ENCODE measurements around the gene WASHC2C.
"Not testable (repeated sequence)": the region's sequence is repeated elsewhere in the genome, so short reads cannot be mapped to it uniquely, and the experiment has no call there.

The WASHC2C gene

DNA sequence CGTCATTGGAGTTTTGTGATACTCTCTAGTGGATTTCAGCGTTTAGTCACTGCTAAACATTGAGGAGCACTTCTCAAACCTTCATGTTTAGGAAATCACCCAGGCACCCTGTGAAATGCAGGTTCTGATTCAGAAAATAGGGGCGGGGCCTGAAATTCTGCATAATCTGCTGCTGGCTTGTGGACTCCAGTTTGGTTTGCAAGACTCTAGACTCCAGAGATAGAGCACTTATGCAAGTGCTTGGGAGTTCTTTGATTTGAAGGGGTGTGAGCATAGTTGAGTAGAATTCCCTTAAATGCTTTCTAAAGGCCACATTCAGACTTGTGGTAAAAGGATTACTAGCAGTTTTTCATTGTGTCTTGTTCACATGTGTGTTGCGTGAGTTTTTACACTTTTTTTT lies 41.3 kb downstream of the WASHC2C start:
- H3K36me3 ChIP-seq (ENCODE audit: control insufficient read depth in 4 of 4, insufficient read depth in 4 of 4, low read length in 3 of 4); DNase-seq; H3K27ac ChIP-seq (ENCODE audit: insufficient read depth in 1 of 2, low read depth in 1 of 2, low read length in 2 of 2, poor library complexity in 1 of 2, severe bottlenecking in 2 of 2); POLR2A ChIA-PET; H3K9me3 ChIP-seq (ENCODE audit: control extremely low read depth in 1 of 5, control insufficient read depth in 4 of 5, insufficient read depth in 2 of 5, low read depth in 1 of 5, low read length in 4 of 5); H3K4me1 ChIP-seq (ENCODE audit: control extremely low read depth in 1 of 4, control insufficient read depth in 4 of 4, insufficient read depth in 4 of 4, low read length in 3 of 4); H3K4me3 ChIP-seq (ENCODE audit: control insufficient read depth in 1 of 7, extremely low read depth in 1 of 7, insufficient read depth in 4 of 7, low read depth in 2 of 7, low read length in 6 of 7); CTCF ChIA-PET; H3K27me3 ChIP-seq (replicated peaks in 2 of 5; ENCODE audit: control insufficient read depth in 4 of 5, insufficient read depth in 5 of 5, low read length in 4 of 5): not testable (repeated sequence)
- WGBS (ENCODE audit: insufficient coverage) = 100% methylated on average over 1 of the region's 4 CpGs

DNA sequence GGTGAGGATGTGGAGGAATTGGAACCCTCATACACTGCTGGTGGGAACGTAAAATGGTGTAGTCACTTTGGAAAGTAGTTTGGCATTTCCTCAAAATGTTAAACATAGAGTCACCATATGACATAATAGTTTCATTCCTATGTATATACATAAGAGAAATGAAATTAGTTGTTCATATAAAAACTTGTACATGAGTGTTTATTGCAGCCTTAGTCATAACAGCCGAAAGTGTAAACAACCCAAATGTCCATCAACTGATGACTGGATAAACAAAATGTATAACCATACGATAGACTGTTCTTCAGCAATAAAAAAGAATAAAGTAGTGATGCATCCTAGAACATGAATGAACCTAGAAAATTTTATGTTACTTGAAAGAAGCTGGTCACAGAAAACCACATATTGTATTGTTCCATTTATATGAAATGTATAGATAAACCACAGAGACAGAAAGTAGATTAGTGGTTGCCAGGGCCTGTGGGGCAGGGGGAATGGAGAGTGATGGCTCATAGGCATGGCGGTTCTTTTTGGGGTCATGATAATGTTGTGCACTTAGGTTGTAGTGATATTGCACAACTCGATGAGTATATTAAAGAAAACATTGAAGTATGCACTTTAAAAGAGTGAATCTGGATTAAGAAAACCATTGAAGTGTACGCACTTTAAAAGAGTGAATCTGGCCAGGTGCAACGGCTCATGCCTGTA lies 44.8 kb downstream of the WASHC2C start:
- H3K27ac ChIP-seq (ENCODE audit: insufficient read depth in 1 of 2, low read depth in 1 of 2, low read length in 2 of 2, poor library complexity in 1 of 2, severe bottlenecking in 2 of 2); H3K4me3 ChIP-seq (ENCODE audit: control insufficient read depth in 1 of 7, extremely low read depth in 1 of 7, insufficient read depth in 4 of 7, low read depth in 2 of 7, low read length in 6 of 7); H3K9me3 ChIP-seq (ENCODE audit: control extremely low read depth in 1 of 5, control insufficient read depth in 4 of 5, insufficient read depth in 2 of 5, low read depth in 1 of 5, low read length in 4 of 5); CTCF ChIA-PET; POLR2A ChIA-PET; H3K4me1 ChIP-seq (ENCODE audit: control extremely low read depth in 1 of 4, control insufficient read depth in 4 of 4, insufficient read depth in 4 of 4, low read length in 3 of 4); H3K27me3 ChIP-seq (replicated peaks in 2 of 5; ENCODE audit: control insufficient read depth in 4 of 5, insufficient read depth in 5 of 5, low read length in 4 of 5); DNase-seq: not testable (repeated sequence)
- peaks cover 0 to 12% (median under 1%) of the 10 kb centered on the region in 4 experiments for H3K36me3 ChIP-seq (ENCODE audit: control insufficient read depth in 4 of 4, insufficient read depth in 4 of 4, low read length in 3 of 4)
- WGBS (ENCODE audit: insufficient coverage) = no CpG with 5 or more reads among the region's 7 CpGs

GRCh38 chr10:45786217-45786616 lies 59.2 kb downstream of the WASHC2C start:
- H3K36me3 ChIP-seq (ENCODE audit: control insufficient read depth in 4 of 4, insufficient read depth in 4 of 4, low read length in 3 of 4) = peaks cover 0 to 31% (median 5%) of the 10 kb centered on the region in 4 experiments

GRCh38 chr10:45787212-45787741 lies 60.2 kb downstream of the WASHC2C start:
- CTCF ChIA-PET = not testable (repeated sequence)
- peaks cover 0 to 36% (median 8%) of the 10 kb centered on the region in 4 experiments for H3K36me3 ChIP-seq (ENCODE audit: control insufficient read depth in 4 of 4, insufficient read depth in 4 of 4, low read length in 3 of 4)
- 100% methylated on average over 1 of the region's 5 CpGs for WGBS (ENCODE audit: insufficient coverage)

More at GRCh38 chr10:45786217-45786616, 59.2 kb downstream of the WASHC2C start:
- WGBS (ENCODE audit: insufficient coverage) = no CpG with 5 or more reads among the region's 1 CpG
- H3K27ac ChIP-seq (ENCODE audit: insufficient read depth in 1 of 2, low read depth in 1 of 2, low read length in 2 of 2, poor library complexity in 1 of 2, severe bottlenecking in 2 of 2); DNase-seq; H3K4me3 ChIP-seq (ENCODE audit: control insufficient read depth in 1 of 7, extremely low read depth in 1 of 7, insufficient read depth in 4 of 7, low read depth in 2 of 7, low read length in 6 of 7); CTCF ChIA-PET; H3K4me1 ChIP-seq (ENCODE audit: control extremely low read depth in 1 of 4, control insufficient read depth in 4 of 4, insufficient read depth in 4 of 4, low read length in 3 of 4); H3K9me3 ChIP-seq (ENCODE audit: control extremely low read depth in 1 of 5, control insufficient read depth in 4 of 5, insufficient read depth in 2 of 5, low read depth in 1 of 5, low read length in 4 of 5); H3K27me3 ChIP-seq (replicated peaks in 2 of 5; ENCODE audit: control insufficient read depth in 4 of 5, insufficient read depth in 5 of 5, low read length in 4 of 5); POLR2A ChIA-PET: not testable (repeated sequence)

GRCh38 chr10:45789991-45790390 lies 62.9 kb downstream of the WASHC2C start:
- H3K9me3 ChIP-seq (ENCODE audit: control extremely low read depth in 1 of 5, control insufficient read depth in 4 of 5, insufficient read depth in 2 of 5, low read depth in 1 of 5, low read length in 4 of 5); DNase-seq; H3K27ac ChIP-seq (ENCODE audit: insufficient read depth in 1 of 2, low read depth in 1 of 2, low read length in 2 of 2, poor library complexity in 1 of 2, severe bottlenecking in 2 of 2); POLR2A ChIA-PET; CTCF ChIA-PET; H3K4me1 ChIP-seq (ENCODE audit: control extremely low read depth in 1 of 4, control insufficient read depth in 4 of 4, insufficient read depth in 4 of 4, low read length in 3 of 4); H3K27me3 ChIP-seq (replicated peaks in 2 of 5; ENCODE audit: control insufficient read depth in 4 of 5, insufficient read depth in 5 of 5, low read length in 4 of 5); H3K4me3 ChIP-seq (ENCODE audit: control insufficient read depth in 1 of 7, extremely low read depth in 1 of 7, insufficient read depth in 4 of 7, low read depth in 2 of 7, low read length in 6 of 7): not testable (repeated sequence)
- H3K36me3 ChIP-seq (ENCODE audit: control insufficient read depth in 4 of 4, insufficient read depth in 4 of 4, low read length in 3 of 4) = peaks cover 0 to 35% (median 7%) of the 10 kb centered on the region in 4 experiments
- 100% methylated on average over 4 of the region's 8 CpGs for WGBS (ENCODE audit: insufficient coverage)

More at GRCh38 chr10:45787212-45787741, 60.2 kb downstream of the WASHC2C start:
- H3K27ac ChIP-seq (ENCODE audit: insufficient read depth in 1 of 2, low read depth in 1 of 2, low read length in 2 of 2, poor library complexity in 1 of 2, severe bottlenecking in 2 of 2); POLR2A ChIA-PET; H3K9me3 ChIP-seq (ENCODE audit: control extremely low read depth in 1 of 5, control insufficient read depth in 4 of 5, insufficient read depth in 2 of 5, low read depth in 1 of 5, low read length in 4 of 5); DNase-seq; H3K4me3 ChIP-seq (ENCODE audit: control insufficient read depth in 1 of 7, extremely low read depth in 1 of 7, insufficient read depth in 4 of 7, low read depth in 2 of 7, low read length in 6 of 7); H3K4me1 ChIP-seq (ENCODE audit: control extremely low read depth in 1 of 4, control insufficient read depth in 4 of 4, insufficient read depth in 4 of 4, low read length in 3 of 4); H3K27me3 ChIP-seq (replicated peaks in 2 of 5; ENCODE audit: control insufficient read depth in 4 of 5, insufficient read depth in 5 of 5, low read length in 4 of 5): not testable (repeated sequence)

DNA sequence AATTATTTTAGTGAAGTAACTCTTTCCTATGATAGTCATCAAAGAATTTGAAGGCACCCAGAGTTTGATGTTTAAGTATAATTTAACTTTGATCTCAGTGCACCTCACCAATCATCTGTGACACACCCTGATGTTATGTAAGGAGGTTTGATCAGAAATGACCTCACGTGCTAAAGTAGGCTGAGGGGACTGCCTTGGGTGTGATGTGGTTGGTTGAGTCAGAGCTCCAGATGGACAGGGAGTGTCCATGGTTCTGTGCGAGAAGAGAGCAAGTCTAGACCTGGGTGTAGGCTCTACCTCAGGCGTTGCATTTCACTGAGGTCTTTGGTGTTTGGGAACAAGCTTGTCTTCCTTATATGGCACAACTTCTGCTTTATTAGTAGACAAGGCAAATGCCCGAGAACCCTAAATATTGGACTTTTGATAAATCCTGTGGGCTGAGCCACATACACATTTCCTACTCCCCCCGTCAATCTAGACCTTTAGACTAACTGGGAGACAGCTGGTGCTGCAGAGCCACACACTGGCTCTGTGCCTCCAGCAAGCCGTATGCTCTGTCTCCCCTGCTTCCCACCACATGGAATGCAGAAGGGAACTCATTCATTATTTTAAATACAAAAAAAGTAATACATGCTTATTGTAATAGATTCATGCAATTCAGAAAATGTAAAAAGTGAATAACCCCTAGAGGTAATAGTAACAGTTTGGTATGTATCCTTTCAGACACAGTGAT lies 63.8 kb downstream of the WASHC2C start:
- not testable (repeated sequence) for H3K9me3 ChIP-seq (ENCODE audit: control extremely low read depth in 1 of 5, control insufficient read depth in 4 of 5, insufficient read depth in 2 of 5, low read depth in 1 of 5, low read length in 4 of 5)
- 100% methylated on average over 1 of the region's 6 CpGs for WGBS (ENCODE audit: insufficient coverage)

GRCh38 chr10:45794761-45795160 lies 67.7 kb downstream of the WASHC2C start:
- CTCF ChIA-PET; H3K27ac ChIP-seq (ENCODE audit: insufficient read depth in 1 of 2, low read depth in 1 of 2, low read length in 2 of 2, poor library complexity in 1 of 2, severe bottlenecking in 2 of 2); H3K4me3 ChIP-seq (ENCODE audit: control insufficient read depth in 1 of 7, extremely low read depth in 1 of 7, insufficient read depth in 4 of 7, low read depth in 2 of 7, low read length in 6 of 7); DNase-seq; POLR2A ChIA-PET; H3K27me3 ChIP-seq (replicated peaks in 2 of 5; ENCODE audit: control insufficient read depth in 4 of 5, insufficient read depth in 5 of 5, low read length in 4 of 5); H3K4me1 ChIP-seq (ENCODE audit: control extremely low read depth in 1 of 4, control insufficient read depth in 4 of 4, insufficient read depth in 4 of 4, low read length in 3 of 4); H3K9me3 ChIP-seq (ENCODE audit: control extremely low read depth in 1 of 5, control insufficient read depth in 4 of 5, insufficient read depth in 2 of 5, low read depth in 1 of 5, low read length in 4 of 5): not testable (repeated sequence)
- peaks cover 0 to 16% (median 5%) of the 10 kb centered on the region in 4 experiments for H3K36me3 ChIP-seq (ENCODE audit: control insufficient read depth in 4 of 4, insufficient read depth in 4 of 4, low read length in 3 of 4)
- WGBS (ENCODE audit: insufficient coverage) = 100% methylated on average over 2 of the region's 2 CpGs

More for the DNA sequence above, 63.8 kb downstream of the WASHC2C start:
- DNase-seq; H3K4me1 ChIP-seq (ENCODE audit: control extremely low read depth in 1 of 4, control insufficient read depth in 4 of 4, insufficient read depth in 4 of 4, low read length in 3 of 4); H3K4me3 ChIP-seq (ENCODE audit: control insufficient read depth in 1 of 7, extremely low read depth in 1 of 7, insufficient read depth in 4 of 7, low read depth in 2 of 7, low read length in 6 of 7); H3K27ac ChIP-seq (ENCODE audit: insufficient read depth in 1 of 2, low read depth in 1 of 2, low read length in 2 of 2, poor library complexity in 1 of 2, severe bottlenecking in 2 of 2); H3K27me3 ChIP-seq (replicated peaks in 2 of 5; ENCODE audit: control insufficient read depth in 4 of 5, insufficient read depth in 5 of 5, low read length in 4 of 5); CTCF ChIA-PET; POLR2A ChIA-PET: not testable (repeated sequence)
- peaks cover 0 to 30% (median 7%) of the 10 kb centered on the region in 4 experiments for H3K36me3 ChIP-seq (ENCODE audit: control insufficient read depth in 4 of 4, insufficient read depth in 4 of 4, low read length in 3 of 4)
